OCI-M1 (cell line): Measurements from ENCODE around the gene ROR1.

Experiments used
- DNase-seq: peaks from one replicate; lab custom pipeline; 2025; lab: John Stamatoyannopoulos, UW

Gene ROR1

GRCh38 chr1:64029037-64029436 is 255.2 kb downstream of the ROR1 start:
- no peak for DNase-seq

GRCh38 chr1:64030411-64030810 is 256.6 kb downstream of the ROR1 start:
- DNase-seq: no peak

GRCh38 chr1:64031236-64031635 is 257.4 kb downstream of the ROR1 start:
- DNase-seq: no peak

- no peak for DNase-seq
Observed at GRCh38 chr1:64033667-64034220, 259.9 kb downstream of the ROR1 start.

- DNase-seq: no peak
Observed at GRCh38 chr1:64036549-64036948, 262.7 kb downstream of the ROR1 start.

GRCh38 chr1:64038119-64038518 is 264.3 kb downstream of the ROR1 start:
- no peak for DNase-seq

GRCh38 chr1:64038965-64039364 is 265.1 kb downstream of the ROR1 start:
- DNase-seq: no peak

- DNase-seq: no peak
Observed at GRCh38 chr1:64039390-64039926, 265.6 kb downstream of the ROR1 start.

- DNase-seq: no peak
Observed at GRCh38 chr1:64041371-64042131, 267.7 kb downstream of the ROR1 start.

- DNase-seq: no peak
Observed at GRCh38 chr1:64042331-64043100, 268.7 kb downstream of the ROR1 start.

- DNase-seq: no peak
Observed at GRCh38 chr1:64043288-64043687, 269.5 kb downstream of the ROR1 start.

- DNase-seq: no peak
Observed at GRCh38 chr1:64043976-64044375, 270.2 kb downstream of the ROR1 start.

- no peak for DNase-seq
Observed at GRCh38 chr1:64046243-64046642, 272.4 kb downstream of the ROR1 start.

GRCh38 chr1:64046891-64047290 is 273.1 kb downstream of the ROR1 start:
- DNase-seq: no peak

- DNase-seq: no peak
Observed at GRCh38 chr1:64047549-64047996, 273.8 kb downstream of the ROR1 start.

- no peak for DNase-seq
Observed at GRCh38 chr1:64049900-64050540, 276.2 kb downstream of the ROR1 start.

GRCh38 chr1:64050601-64051000 is 276.8 kb downstream of the ROR1 start:
- DNase-seq: no peak

GRCh38 chr1:64051796-64052195 is 278.0 kb downstream of the ROR1 start:
- DNase-seq: no peak

- DNase-seq: no peak
Observed at GRCh38 chr1:64052777-64053176, 279.0 kb downstream of the ROR1 start.

GRCh38 chr1:64055310-64055709 is 281.5 kb downstream of the ROR1 start:
- no peak for DNase-seq

GRCh38 chr1:64059556-64059955 is 285.7 kb downstream of the ROR1 start:
- no peak for DNase-seq

- DNase-seq: no peak
Observed at GRCh38 chr1:64060611-64061302, 286.9 kb downstream of the ROR1 start.
